SJSA1 (cell line): ENCODE results near the gene ENTREP3. TPM values are rescaled to one million over a fixed set of nuclear protein-coding genes. Genes with fewer than 3 reads are reported as not detected.
"Not testable (repeated sequence)": the region's sequence is repeated elsewhere in the genome, so short reads cannot be mapped to it uniquely, and the experiment has no call there.

Experiments used
- DNase-seq, 2 experiments: peaks; one replicate each; pipeline ENCODE4 v3.0.0-alpha.2; 2015 to 2020; ENCODE audit warnings: low spot score in 2 of 2, low read depth in 1 of 2
- H3K27ac ChIP-seq: fragments of 250-450 bp; sonication (Bioruptor Pico); 2 replicates; pipeline ENCODE4 v1.5.1; 2020; ENCODE audit warnings: mild to moderate bottlenecking, moderate library complexity
- H3K27me3 ChIP-seq: fragments of 250-450 bp; sonication (Bioruptor Pico); replicated peaks from 2 replicates; pipeline ENCODE4 v1.5.1; 2020; ENCODE audit warnings: mild to moderate bottlenecking, moderate library complexity
- H3K36me3 ChIP-seq: fragments of 250-450 bp; sonication (Bioruptor Pico); 2 replicates; pipeline ENCODE4 v1.5.1; 2020; ENCODE audit warnings: mild to moderate bottlenecking
- H3K4me1 ChIP-seq: fragments of 250-450 bp; sonication (Bioruptor Pico); replicated peaks from 2 replicates; pipeline ENCODE4 v1.6.1; 2021; ENCODE audit warnings: mild to moderate bottlenecking
- H3K4me3 ChIP-seq: fragments of 250-450 bp; sonication (Bioruptor Pico); 2 replicates; pipeline ENCODE4 v1.5.1; 2020; ENCODE audit warnings: mild to moderate bottlenecking
- H3K9me3 ChIP-seq: fragments of 250-450 bp; sonication (Bioruptor Pico); replicated peaks from 2 replicates; pipeline ENCODE4 v1.5.1; 2020; ENCODE audit warnings: mild to moderate bottlenecking
- total RNA-seq: library from RNA; depleted of rRNA; stranded (reverse); fragments of >200 nt; shearing (Covaris generic); gene quantifications from 2 replicates; pipeline ENCODE4 v1.2.3, GENCODE V29; 2014

Gene ENTREP3
- total RNA-seq, 1 experiment from 2014 or later: 3.7 TPM

DNA sequence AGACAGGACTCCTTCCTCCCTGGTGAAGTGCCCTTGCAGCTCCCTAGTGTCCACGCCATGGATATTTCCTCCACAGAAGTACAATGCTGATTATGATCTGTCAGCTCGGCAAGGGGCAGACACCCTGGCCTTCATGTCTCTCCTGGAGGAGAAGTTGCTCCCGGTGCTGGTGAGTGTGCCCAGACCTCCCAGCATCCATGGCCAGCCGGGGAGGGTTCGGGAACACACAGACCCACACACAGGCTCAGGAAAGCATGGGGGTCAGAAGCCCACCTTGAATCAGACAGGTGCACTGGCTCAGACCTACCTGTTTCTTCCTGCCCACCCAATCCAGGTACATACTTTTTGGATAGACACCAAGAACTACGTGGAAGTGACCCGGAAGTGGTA lies 43.2 kb downstream of the ENTREP3 start:
- H3K27me3 ChIP-seq, DNase-seq, H3K27ac ChIP-seq, H3K4me3 ChIP-seq, H3K9me3 ChIP-seq: not testable (repeated sequence)
- H3K4me1 ChIP-seq: peaks cover 20% of the 10 kb centered on the region
- H3K36me3 ChIP-seq: peaks cover 18% of the 10 kb centered on the region

DNA sequence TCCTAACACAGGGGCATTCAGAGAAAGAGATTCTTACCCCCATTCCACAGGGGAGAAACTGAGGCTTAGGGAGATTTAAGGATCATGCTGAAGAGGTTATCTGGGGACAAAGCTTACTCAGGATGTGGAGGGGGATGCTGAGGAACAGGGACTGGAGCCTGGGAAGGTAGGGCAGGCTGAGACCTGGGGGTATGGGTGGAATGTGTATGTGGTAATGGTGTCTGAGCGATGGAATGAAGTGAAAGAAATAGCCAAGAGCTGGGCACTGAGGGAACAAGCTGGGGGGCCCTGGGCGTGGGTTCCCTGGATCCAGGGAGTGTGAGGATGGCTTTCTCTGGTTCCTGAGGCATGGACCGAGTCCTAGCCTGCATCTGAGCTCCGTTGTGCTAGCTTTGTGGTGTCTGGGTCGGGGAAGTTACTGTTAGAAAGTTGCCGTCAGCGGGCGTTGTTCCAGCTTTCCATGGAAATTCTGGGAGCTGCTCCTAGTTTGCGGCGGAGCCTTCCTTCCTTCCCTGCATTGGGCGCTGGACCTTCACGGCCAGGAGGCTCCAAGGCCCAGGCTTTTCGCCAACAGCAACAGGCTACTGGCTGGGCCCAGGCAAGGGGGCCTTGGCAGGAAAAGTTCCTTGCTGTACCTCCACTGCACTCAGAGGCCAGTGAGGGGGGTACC lies 43.8 kb downstream of the ENTREP3 start:
- not testable (repeated sequence) for H3K9me3 ChIP-seq, H3K27me3 ChIP-seq, H3K27ac ChIP-seq, H3K4me3 ChIP-seq, DNase-seq
- Histone ChIP-seq H3K4me1 (peaks cover 25% of the 10 kb centered on the region), H3K36me3 (peaks cover 18% of the 10 kb centered on the region)

DNA sequence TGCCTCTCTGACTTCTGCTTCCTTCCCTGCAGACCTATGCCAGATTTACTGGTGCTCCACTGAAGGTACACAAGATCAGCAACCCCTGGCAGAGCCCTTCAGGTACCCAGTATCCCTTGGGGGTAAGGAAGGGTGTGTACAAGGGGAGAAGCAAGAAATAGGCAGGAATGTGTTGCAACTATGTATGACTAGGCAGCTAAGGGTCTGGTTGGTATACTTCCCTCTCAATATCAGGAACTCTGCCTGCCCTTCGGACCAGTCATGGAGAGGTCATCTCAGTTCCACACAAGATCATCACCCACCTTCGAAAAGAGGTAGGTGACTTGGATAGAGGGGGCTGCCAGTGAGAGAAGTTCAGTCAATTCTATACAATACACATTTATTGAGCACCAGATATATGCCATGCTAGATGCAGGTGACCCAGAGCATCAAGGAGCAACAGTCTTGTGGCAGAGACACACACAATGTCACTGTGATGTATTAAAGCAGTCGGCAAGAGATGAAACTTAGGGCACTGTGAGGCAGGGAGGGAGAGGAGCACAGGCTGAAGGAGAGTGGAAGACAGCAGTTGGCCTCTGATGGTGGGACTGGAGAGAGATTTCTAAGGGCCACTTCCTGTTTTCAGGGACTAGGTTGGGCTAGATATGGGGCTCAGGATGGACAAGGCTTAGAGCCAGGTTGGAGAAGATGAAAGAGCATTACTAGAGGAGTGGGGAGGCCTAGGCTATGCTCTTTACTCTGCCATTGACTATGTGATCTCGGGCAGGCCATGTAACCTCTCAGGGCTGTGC lies 44.8 kb downstream of the ENTREP3 start:
- Histone ChIP-seq H3K27me3 (no peaks in the 10 kb centered on the region), H3K9me3 (no peaks in the 10 kb centered on the region), H3K4me3 (peak overlapping the region; percentile 95; the same call in 1 of the 2 replicates), H3K36me3 (peaks cover 11% of the 10 kb centered on the region), H3K27ac (no peak overlapping the region), H3K4me1 (peaks cover 25% of the 10 kb centered on the region)
- DNase-seq: no peak

DNA sequence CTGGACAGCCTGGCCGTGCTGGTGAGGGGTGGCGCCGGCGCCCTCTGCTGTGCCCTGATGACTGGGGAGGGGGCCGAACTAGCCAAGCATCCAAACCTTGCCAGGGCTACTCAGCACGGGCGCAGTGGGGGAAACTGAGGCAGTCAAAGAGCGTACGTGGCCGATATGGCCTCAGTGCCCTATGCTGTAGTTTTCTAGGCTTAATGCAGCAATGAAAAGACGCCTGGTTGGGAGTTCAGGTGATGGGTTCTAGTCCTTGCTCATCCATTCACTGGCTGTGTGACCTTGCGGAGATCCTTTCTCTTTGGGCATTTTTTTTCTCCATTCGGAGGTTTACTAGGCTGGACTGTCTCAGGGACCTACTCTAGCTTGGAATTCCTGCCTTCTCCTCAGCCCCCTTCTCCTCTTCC lies 46.0 kb downstream of the ENTREP3 start:
- no peak for DNase-seq
- H3K27me3 ChIP-seq: no peaks in the 10 kb centered on the region
- peak overlapping the region; percentile 95 for H3K4me3 ChIP-seq
- peak overlapping the region; percentile 100 for H3K27ac ChIP-seq
- H3K36me3 ChIP-seq: peaks cover 11% of the 10 kb centered on the region
- peaks cover 25% of the 10 kb centered on the region for H3K4me1 ChIP-seq
- no peaks in the 10 kb centered on the region for H3K9me3 ChIP-seq

DNA sequence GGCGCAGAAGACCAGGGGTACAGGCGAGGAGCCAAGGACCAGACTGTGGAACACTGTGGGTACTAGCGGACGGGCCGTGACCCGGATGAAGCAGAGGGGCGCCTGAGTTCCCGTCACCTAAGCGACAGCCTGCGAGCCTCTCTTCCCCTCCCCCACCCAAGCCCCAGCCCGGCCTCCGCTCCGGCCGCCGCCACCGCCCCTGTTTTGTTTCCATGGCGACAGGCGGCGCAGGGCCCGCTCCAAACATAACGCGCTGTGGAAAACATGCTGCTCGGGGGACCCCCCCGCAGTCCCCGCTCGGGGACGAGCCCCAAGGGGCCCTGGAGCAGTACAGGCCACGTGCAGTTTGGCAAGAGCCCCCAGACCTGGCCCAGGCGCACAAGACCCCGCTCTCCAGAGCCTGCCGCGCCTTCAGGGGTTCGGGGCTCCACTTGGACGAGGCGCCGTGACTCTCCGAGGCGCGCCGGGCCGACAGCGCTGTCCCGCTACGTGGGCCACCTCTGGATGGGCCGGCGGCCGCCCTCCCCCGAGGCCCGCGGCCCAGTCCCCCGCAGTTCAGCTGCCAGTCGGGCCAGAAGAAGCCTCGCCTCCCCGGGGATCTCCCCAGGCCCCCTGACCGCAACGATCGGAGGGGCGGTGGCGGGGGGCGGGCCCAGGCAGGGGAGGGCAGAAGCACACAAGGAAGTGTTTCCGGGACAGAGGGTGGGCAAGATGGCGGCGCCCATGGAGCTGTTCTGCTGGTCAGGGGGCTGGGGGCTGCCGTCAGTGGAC lies 46.6 kb downstream of the ENTREP3 start, which contains the start of gene MTX1:
TSS of gene MTX1 (plus strand) at position 155 of the 771 bp plus-strand sequence. CDS start at position 265, 110 bp downstream.
- Histone ChIP-seq H3K27me3 (no peaks in the 10 kb centered on the region), H3K9me3 (no peaks in the 10 kb centered on the region), H3K27ac (peak within 1 kb of the TSS; percentile 100), H3K4me3 (peak within 1 kb of the TSS; percentile 95), H3K36me3 (peaks cover 11% of the 10 kb centered on the region), H3K4me1 (peaks cover 25% of the 10 kb centered on the region)
- DNase-seq: peak; percentile 84 to 90

GRCh38 chr1:155207806-155208540 lies 47.3 kb downstream of the ENTREP3 start, which contains the start of gene THBS3:
Gene THBS3 (minus strand): TSS chr1:155207897. CDS start chr1:155207876, 21 bp downstream.
- Histone ChIP-seq H3K4me3 (peak within 1 kb of the TSS; percentile 95), H3K4me1 (peaks cover 25% of the 10 kb centered on the region), H3K27me3 (no peaks in the 10 kb centered on the region), H3K36me3 (peaks cover 11% of the 10 kb centered on the region), H3K27ac (peak within 1 kb of the TSS; percentile 100), H3K9me3 (no peaks in the 10 kb centered on the region)
- DNase-seq: no peak

DNA sequence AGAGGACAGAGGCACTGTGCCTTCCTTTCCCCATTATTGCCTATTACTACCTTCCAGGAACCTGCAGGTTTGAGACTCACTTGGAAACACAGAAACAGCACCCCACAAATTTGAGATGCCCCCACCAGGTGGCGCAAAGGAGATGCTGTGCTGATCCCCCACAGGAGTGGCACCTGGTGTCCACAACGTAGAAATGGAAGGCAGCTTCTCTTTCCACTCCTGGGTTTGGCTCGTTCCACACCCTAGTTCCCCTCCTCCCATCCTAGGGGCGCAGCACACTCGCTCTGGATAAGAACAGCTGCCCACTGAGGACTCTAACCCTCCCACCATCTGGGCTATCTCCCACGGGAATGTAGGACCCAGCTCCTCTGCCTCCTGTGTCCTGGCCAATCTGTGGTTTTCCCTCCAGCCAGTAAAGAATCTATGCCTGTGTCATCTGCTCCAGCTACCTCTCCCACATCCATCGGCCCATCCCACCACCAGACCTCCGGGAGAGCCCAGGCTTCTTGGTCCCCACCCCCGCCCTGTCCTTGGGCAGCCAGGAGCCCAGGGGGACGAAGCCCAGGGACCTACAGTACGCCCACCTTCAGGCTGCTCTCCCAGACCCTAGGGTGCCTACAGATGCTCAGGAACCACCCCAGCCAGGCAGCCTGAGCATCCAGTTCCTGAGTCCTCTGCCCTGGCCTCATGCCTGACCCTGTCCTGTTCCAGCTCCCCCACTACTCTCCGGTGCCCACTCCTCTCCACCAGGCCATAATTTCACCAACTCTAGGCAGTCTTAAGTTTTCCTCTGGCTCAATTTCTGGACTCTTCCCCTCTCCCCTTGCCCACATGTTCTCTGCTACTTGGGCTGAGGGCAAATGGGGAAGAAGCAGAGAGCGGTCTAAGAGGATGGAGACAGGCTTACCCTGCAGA lies 48.1 kb downstream of the ENTREP3 start:
- DNase-seq: peak; percentile 74 to 87
- Histone ChIP-seq H3K4me1 (peaks cover 25% of the 10 kb centered on the region), H3K36me3 (peaks cover 11% of the 10 kb centered on the region), H3K27me3 (no peaks in the 10 kb centered on the region), H3K4me3 (no peak overlapping the region), H3K27ac (no peak overlapping the region), H3K9me3 (no peaks in the 10 kb centered on the region)

DNA sequence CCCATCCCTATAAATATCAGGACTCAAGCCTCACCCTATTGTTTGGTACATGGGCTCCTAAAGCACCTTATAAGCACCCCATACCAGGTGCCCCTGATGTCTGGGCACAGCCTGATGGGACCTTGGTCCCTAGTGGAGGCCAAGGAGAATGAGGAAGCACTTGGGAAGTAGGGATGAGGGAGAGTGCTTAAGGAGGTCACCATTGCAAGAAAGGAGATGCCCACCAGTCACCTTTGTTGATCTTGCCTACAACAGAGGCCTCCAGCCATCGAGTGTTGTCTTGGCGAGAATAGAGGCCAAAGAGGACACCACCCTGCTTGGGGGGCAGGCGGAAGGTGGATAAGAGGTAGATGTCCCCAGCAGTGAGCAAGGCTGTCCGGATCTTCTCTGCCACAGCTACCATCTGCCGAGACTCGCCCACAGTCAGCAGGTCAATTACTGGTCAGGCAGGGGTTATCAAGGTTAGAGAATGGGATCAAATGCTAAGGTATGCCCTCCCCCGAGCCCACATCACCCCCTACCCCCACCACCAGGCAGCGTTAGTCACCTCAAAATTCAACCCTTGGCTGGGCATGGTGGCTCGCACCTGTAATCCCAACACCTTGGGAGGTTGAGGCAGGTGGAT lies 49.2 kb downstream of the ENTREP3 start:
- H3K4me1 ChIP-seq: peaks cover 25% of the 10 kb centered on the region
- no peaks in the 10 kb centered on the region for H3K9me3 ChIP-seq
- no peak for DNase-seq
- no peak overlapping the region for H3K4me3 ChIP-seq
- no peak overlapping the region for H3K27ac ChIP-seq
- H3K27me3 ChIP-seq: no peaks in the 10 kb centered on the region
- H3K36me3 ChIP-seq: peaks cover 16% of the 10 kb centered on the region

DNA sequence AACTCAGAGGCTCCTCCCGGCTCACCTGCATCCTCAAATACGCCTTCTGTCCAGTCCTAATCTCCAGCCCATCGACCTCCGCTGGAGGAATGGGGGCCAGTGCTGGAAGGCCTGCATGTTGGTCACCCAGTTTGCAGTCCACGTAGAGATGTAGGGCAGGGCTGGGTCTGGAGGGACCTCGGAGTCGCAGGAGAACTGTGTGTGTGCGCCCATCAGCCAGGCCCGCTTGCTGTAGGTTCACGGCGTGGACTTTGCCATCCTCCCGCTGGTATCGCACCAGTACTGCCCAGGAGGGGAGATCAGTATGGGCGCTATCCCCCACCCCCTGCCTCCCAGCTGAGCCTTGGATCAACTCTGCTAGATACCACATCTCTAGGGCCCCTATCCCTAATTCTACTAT lies 50.2 kb downstream of the ENTREP3 start:
- Histone ChIP-seq H3K36me3 (peaks cover 14% of the 10 kb centered on the region), H3K4me3 (no peak overlapping the region), H3K4me1 (peaks cover 25% of the 10 kb centered on the region), H3K9me3 (no peaks in the 10 kb centered on the region), H3K27me3 (no peaks in the 10 kb centered on the region), H3K27ac (no peak overlapping the region)
- DNase-seq: no peak

DNA sequence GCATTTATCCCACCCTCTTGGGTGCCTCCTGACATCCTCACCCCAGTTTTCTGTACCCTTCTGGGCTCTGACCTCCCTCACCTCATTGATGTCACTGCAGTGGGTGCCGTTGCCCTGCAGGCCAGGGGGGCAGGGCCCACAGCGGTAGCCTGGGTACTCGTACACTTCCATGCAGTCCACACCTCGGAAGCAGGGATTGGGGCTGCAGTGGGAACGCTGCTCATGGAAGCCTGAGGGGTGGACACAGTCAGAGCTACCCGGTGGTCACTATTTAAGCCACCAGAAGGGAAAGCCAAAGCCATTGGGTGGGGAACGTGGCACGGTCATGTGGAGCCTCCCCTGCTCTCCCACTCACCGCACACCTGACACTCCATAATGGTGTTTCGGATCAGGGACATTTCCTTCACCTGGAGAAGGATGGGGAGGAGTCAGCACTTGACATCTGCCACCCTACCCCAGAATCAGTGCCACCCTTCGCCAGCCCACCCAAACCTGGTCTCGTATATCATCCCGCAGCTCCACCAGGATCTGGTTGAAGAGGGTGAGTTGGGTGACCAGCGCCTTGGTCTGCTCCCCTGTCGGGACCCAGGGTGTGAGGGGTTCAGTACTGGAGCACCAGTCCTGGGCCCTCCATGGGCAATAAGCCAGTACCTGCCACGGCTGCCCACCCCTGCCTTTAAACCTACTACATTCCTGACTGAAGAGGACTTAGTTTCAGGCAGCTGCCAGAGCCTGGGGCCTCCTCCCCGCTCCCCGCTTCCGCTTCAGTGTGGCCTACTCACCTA lies 52.4 kb downstream of the ENTREP3 start:
- no peaks in the 10 kb centered on the region for H3K9me3 ChIP-seq
- peaks cover 26% of the 10 kb centered on the region for H3K36me3 ChIP-seq
- DNase-seq: no peak
- no peaks in the 10 kb centered on the region for H3K27me3 ChIP-seq
- H3K4me3 ChIP-seq: no peak overlapping the region
- H3K4me1 ChIP-seq: peaks cover 14% of the 10 kb centered on the region
- no peak overlapping the region for H3K27ac ChIP-seq

DNA sequence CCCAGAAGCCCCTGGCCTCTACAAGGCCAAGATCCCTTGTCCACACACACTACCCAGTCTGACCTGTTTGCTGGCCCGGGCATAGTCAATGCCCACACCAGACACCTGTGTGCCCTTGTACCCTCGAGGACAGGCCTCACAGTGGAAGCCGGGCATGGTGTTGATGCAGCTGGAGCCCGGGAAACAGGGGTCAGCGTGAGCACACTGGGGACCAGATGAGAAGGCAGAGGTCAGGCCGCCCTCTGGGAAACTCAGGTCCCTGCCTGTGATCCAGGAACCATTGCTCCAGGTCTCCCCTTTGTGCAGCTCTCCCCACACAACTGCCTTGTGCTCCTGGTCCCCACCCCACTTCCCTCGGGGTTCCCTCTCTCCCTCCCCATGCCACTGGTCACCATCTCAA lies 53.1 kb downstream of the ENTREP3 start:
- Histone ChIP-seq H3K27me3 (no peaks in the 10 kb centered on the region), H3K27ac (no peak overlapping the region), H3K9me3 (no peaks in the 10 kb centered on the region), H3K4me1 (peaks cover 7% of the 10 kb centered on the region), H3K4me3 (no peak overlapping the region), H3K36me3 (peaks cover 33% of the 10 kb centered on the region)
- no peak for DNase-seq
